ENCODE results near the gene OR10A7.
"Not testable (repeated sequence)": the region's sequence is repeated elsewhere in the genome, so short reads cannot be mapped to it uniquely, and the experiment has no call there.

Gene OR10A7, protein sequence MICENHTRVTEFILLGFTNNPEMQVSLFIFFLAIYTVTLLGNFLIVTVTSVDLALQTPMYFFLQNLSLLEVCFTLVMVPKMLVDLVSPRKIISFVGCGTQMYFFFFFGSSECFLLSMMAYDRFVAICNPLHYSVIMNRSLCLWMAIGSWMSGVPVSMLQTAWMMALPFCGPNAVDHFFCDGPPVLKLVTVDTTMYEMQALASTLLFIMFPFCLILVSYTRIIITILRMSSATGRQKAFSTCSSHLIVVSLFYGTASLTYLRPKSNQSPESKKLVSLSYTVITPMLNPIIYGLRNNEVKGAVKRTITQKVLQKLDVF

GRCh38 chr12:55220725-55221124 is at the start of gene OR10A7:
TSS of gene OR10A7 (plus strand) at chr12:55221025. CDS start at chr12:55221025, 0 bp downstream.
- no peak for DNase-seq (ENCODE audit: low read depth in 2 of 2)

GRCh38 chr12:55171445-55171844 is 49.4 kb upstream of the OR10A7 start:
- DNase-seq (ENCODE audit: low read depth in 2 of 2) = no peak

DNA sequence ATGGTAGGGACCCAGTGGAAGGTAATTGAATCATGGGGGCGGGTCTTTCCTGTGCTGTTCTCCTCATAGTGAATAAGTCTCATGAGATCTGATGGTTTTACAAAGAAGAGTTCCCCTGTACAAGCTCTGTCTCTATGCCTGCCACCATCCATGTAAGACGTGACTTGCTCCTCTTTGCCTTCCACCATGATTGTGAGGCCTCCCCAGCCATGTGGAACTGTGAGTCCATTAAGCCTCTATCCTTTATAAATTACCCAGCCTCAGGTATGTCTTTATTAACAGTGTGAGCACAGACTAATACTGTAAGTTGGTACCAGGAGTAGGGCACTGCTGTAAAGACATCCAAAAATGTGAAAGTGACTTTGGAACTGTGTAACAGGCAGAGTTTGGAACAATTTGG is 49.0 kb upstream of the OR10A7 start:
- DNase-seq (ENCODE audit: low read depth in 2 of 2) = not testable (repeated sequence)

GRCh38 chr12:55172686-55173085 is 48.1 kb upstream of the OR10A7 start:
- DNase-seq (ENCODE audit: low read depth in 2 of 2) = no peak

DNA sequence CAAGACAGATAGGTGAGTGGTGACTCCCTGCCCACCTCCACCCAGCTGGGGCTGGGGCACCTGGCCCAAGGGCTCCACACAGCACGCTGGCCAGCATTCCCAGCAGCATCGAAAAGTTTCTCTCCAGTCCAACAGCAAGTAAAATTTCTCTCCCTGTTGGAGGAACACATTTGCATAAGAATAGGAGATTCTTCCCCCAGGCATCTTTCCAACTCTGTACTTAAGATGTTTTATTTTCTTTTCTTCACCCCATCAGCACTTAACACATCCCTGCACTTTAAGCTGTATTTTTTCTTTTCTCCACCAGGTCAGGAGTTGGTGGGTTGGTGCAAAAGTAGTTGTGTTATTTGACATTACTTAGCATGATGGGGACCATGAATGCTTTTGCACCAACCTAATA is 47.4 kb upstream of the OR10A7 start:
- no peak for DNase-seq (ENCODE audit: low read depth in 2 of 2)

DNA sequence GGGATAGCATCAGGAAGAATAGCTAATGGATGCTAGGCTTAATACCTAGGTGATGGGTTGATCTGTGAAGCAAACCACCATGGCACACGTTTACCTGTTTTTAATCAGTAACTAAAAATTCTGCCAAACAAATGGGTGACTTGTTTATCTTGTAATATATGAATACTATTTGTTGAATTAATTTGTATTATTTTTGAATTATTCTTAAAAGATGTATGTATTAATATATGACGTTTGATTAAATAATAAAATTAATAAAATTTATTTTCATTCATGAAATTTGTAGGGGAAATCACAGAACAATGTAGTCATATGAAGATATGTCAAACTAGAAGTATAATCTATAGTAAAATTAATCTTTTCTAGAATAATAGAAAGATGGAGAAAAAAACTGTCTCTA is 32.3 kb upstream of the OR10A7 start:
- DNase-seq (ENCODE audit: low read depth in 2 of 2) = no peak

GRCh38 chr12:55188974-55189556 is 31.8 kb upstream of the OR10A7 start:
- peak in 1 of 2 donors; percentile 36 for DNase-seq (ENCODE audit: low read depth in 2 of 2)

DNA sequence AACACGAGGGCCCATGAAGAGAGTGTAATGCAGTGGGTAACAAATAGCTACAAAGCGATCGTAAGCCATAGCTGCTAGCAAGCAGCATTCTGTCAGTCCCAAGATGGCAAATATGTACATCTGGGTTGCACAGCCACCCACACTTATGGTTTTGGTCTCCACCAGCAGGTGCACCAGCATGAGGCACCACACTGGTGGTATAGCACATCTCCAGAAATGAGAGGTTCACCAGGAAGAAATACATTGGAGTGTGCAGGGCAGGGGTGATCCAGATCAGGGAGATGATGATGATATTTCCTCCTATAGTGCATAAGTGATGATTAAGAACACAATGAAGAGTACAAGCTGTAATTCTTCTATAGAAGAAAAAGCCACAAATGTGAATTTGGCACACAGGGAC is 26.4 kb upstream of the OR10A7 start:
- DNase-seq (ENCODE audit: low read depth in 2 of 2) = no peak

DNA sequence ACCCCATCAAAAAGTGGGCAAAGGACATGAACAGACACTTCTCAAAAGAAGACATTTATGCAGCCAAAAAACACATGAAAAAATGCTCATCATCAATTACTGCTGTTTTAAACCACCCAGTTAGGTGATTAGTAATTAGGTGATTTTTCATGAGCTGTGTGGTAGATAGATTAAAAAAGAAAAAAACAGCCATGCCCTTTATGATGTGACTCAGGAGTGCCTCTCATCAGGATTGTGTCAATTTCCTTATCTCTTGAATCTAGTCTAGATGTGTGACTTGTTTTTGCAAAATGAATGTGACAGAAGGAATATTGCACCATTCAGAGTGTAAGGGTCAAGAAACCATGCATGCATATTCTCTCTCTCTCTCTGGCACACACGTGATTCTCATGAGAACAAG is 5.7 kb downstream of the OR10A7 start:
- DNase-seq (ENCODE audit: low read depth in 2 of 2) = no peak

GRCh38 chr12:55227643-55228042 is 6.8 kb downstream of the OR10A7 start:
- DNase-seq (ENCODE audit: low read depth in 2 of 2) = no peak

DNA sequence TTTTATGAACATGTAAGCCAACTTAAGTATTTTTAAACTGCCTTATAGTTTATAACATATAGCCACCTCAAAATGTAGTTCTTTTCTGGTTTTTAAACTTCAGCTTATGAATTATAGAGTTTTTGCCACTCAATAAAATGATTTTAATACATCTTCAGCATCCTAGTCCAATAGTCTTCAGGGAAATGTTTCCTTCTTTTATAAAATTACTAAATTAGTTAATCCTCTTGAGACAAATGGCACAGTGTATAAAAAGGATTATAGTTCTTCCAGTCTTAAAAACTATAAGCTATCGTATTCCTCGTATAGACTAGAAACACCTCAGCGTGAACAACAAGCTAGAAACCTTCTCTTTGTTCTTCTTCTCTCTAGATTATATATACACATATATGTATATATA is 23.5 kb downstream of the OR10A7 start, which contains the start of gene OR6C74:
Gene OR6C74, plus strand, starts transcription at position 301 of the 400 bp plus-strand sequence. CDS start 2,679 bp downstream, outside the sequence.
- DNase-seq (ENCODE audit: low read depth in 2 of 2) = no peak

DNA sequence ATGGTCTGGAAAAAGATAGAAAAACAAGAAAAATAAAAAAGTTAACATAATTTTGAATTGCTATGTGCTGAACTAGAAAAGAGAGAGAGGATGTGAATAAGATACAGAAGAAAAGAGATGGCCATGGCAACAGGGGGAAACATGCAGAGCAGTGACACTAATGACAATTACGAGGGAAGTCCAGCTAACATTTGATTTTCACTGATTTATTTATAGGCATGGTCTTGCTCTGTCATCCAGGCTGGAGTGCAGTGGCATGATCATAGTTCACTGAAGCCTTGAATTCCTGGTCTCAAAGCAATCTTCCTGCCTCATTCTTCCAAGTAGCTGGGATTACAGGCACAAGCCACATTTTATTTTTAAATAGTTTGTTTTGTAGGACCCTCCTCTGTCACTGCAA is 25.3 kb downstream of the OR10A7 start:
- no peak for DNase-seq (ENCODE audit: low read depth in 2 of 2)

DNA sequence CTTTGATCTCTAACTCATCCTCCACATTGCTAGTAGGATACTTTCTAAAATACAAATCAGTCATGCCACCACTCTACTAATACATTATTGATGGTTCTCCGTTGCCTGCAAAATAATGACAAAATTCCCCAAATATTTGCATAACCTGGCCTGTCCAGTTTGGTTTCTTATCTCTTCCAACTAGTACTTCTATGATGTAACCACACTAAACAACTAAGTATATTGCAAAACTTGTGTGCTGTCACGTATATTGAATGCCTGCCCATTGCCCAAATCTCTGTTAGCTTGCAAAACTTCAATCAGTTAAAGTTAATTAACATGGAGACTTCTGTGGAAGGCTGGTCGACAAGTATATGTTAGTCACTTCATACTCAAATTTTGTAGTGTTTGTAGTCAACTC is 30.1 kb downstream of the OR10A7 start:
- DNase-seq (ENCODE audit: low read depth in 2 of 2) = no peak

DNA sequence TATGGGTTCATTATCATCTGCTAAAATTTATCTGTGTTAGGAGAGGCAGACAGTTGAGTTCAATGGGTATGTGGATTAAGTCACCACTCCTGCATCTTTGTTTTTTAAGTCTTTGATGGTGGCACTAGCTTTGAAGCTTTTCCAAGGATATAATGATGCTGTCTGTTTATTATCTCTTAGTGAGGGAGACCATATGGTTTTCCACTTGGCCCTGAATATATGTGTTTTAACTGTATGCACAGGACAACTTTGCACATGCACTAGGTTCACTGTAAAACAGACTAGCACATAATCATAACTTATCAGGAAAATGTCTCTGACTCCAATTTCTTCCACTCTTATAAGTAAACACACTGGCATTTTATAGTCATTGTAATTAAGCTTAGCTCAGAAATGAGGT is 32.5 kb downstream of the OR10A7 start:
- no peak for DNase-seq (ENCODE audit: low read depth in 2 of 2)

DNA sequence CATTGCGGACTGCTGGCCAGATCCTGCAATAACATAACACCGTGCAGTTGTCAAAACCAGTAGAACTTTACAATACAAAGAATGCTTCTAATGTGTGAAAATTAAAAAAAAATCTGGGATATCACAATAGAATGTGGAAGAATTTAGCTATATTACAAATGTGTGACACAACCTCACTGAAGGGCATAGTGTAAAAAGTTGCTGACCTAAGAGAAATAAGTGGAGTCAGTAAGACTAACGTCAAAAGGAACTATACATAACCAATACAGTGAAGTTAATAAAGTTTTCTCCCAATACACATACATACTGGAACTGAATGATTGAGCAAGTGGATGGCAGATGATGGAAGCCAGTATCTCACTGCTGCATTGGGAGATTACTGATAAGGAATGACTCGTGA is 36.0 kb downstream of the OR10A7 start:
- no peak for DNase-seq (ENCODE audit: low read depth in 2 of 2)

DNA sequence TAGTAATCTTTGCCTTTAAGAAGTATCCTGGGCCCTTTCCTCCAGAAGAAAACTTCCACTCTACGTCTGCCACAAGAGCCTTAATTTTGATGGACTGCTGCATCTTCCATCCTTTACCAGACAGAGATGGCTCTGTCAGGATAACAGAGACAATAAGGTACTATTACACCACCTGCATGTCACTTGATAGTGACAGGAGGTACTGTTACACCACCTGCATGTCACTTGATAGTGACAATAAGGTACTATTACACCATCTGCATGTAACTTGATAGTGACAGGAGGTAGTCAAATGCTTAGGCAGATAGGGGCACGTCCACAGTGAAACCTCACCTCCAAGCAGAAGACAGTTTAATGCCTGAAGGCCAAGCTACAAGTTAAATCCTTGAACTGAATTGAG is 37.5 kb downstream of the OR10A7 start:
- DNase-seq (ENCODE audit: low read depth in 2 of 2) = no peak

Measured in stimulated activated CD4-positive, alpha-beta T cell treated with anti-CD3 and anti-CD28 coated beads, Interleukin-15, amount 100 ng/mL, for 48 hours (primary cell).